H9 (cell line): ENCODE results near the gene TTC39B. TPM values are rescaled to one million over a fixed set of nuclear protein-coding genes. Genes with fewer than 3 reads are reported as not detected.

ENCODE experiments used
- DNase-seq: peaks from one replicate; pipeline ENCODE4 v3.0.0-alpha.2; 2017
- H2AFZ ChIP-seq: one replicate; pipeline ENCODE4 v1.6.1; 2013; ENCODE audit warnings: mild to moderate bottlenecking, low read length, control low read depth, moderate library complexity
- H2AK5ac ChIP-seq: 2 replicates; pipeline ENCODE4 v1.6.1; 2013; ENCODE audit warnings: low read length, control low read depth, mixed read lengths; ENCODE audit not compliant: insufficient read length
- H2BK120ac ChIP-seq: one replicate; pipeline ENCODE4 v1.6.1; 2013; ENCODE audit warnings: low read depth, mild to moderate bottlenecking, low read length, control low read depth, inconsistent platforms; ENCODE audit not compliant: poor library complexity, severe bottlenecking
- H2BK12ac ChIP-seq: 2 replicates; pipeline ENCODE4 v1.6.1; 2013; ENCODE audit warnings: low read length, control low read depth, mixed read lengths, low read depth; ENCODE audit not compliant: insufficient read length
- H2BK15ac ChIP-seq: 2 replicates; pipeline ENCODE4 v1.6.1; 2013; ENCODE audit warnings: low read depth, low read length, control low read depth
- H2BK20ac ChIP-seq: one replicate; pipeline ENCODE4 v1.6.1; 2013; ENCODE audit warnings: low read depth, mild to moderate bottlenecking, low read length, control low read depth, inconsistent platforms; ENCODE audit not compliant: poor library complexity, severe bottlenecking
- H2BK5ac ChIP-seq: 2 replicates; pipeline ENCODE4 v1.6.1; 2013; ENCODE audit warnings: low read length, control low read depth, mixed read lengths; ENCODE audit not compliant: insufficient read length
- H3K14ac ChIP-seq: 2 replicates; pipeline ENCODE4 v1.6.1; 2013; ENCODE audit warnings: low read length, control low read depth; ENCODE audit not compliant: insufficient read depth
- H3K18ac ChIP-seq: 2 replicates; pipeline ENCODE4 v1.6.1; 2013; ENCODE audit warnings: low read depth, mild to moderate bottlenecking, mixed read lengths, low read length, control low read depth; ENCODE audit not compliant: insufficient read length
- H3K23ac ChIP-seq: 2 replicates; pipeline ENCODE4 v1.6.1; 2013; ENCODE audit warnings: low read length, control low read depth, mixed read lengths, low read depth; ENCODE audit not compliant: insufficient read length
- H3K23me2 ChIP-seq: 2 replicates; pipeline ENCODE4 v1.6.1; 2013; ENCODE audit warnings: low read depth, mild to moderate bottlenecking, mixed read lengths, low read length, control low read depth; ENCODE audit not compliant: insufficient read length, poor library complexity, severe bottlenecking
- H3K27ac ChIP-seq: 2 replicates; pipeline ENCODE4 v1.5.1; 2013; ENCODE audit warnings: low read length, control low read depth, mixed read lengths, low read depth; ENCODE audit not compliant: insufficient read length
- H3K27me3 ChIP-seq: 2 replicates; pipeline ENCODE4 v1.6.1; 2013; ENCODE audit warnings: low read length, control low read depth, inconsistent platforms; ENCODE audit not compliant: insufficient read depth
- H3K4ac ChIP-seq: 2 replicates; pipeline ENCODE4 v1.6.1; 2013; ENCODE audit warnings: low read depth, mild to moderate bottlenecking, control low read depth, inconsistent platforms, low read length, moderate library complexity
- H3K4me1 ChIP-seq: 2 replicates; pipeline ENCODE4 v1.6.1; 2013; ENCODE audit warnings: low read length, control low read depth, inconsistent platforms; ENCODE audit not compliant: insufficient read depth
- H3K4me2 ChIP-seq: 2 replicates; pipeline ENCODE4 v1.6.1; 2013; ENCODE audit warnings: low read length, control low read depth, mixed read lengths; ENCODE audit not compliant: insufficient read length, insufficient read depth
- H3K56ac ChIP-seq: 2 replicates; pipeline ENCODE4 v1.6.1; 2013; ENCODE audit warnings: low read depth, mild to moderate bottlenecking, mixed read lengths, low read length, control low read depth; ENCODE audit not compliant: insufficient read length
- H3K79me1 ChIP-seq: 2 replicates; pipeline ENCODE4 v1.6.1; 2013; ENCODE audit warnings: low read depth, mild to moderate bottlenecking, moderate library complexity, low read length, control low read depth, inconsistent platforms; ENCODE audit not compliant: insufficient read depth, poor library complexity, severe bottlenecking
- H3K79me2 ChIP-seq: 2 replicates; pipeline ENCODE4 v1.6.1; 2013; ENCODE audit warnings: low read length, control low read depth, inconsistent platforms; ENCODE audit not compliant: insufficient read depth
- H3K9ac ChIP-seq: 2 replicates; pipeline ENCODE4 v1.6.1; 2013; ENCODE audit warnings: low read length, control low read depth, mixed read lengths; ENCODE audit not compliant: insufficient read length; ENCODE audit errors: extremely low read depth
- H3K9me3 ChIP-seq: one replicate; pipeline ENCODE4 v1.6.1; 2013; ENCODE audit warnings: low read depth, low read length, inconsistent platforms; ENCODE audit not compliant: control insufficient read depth
- H3T11ph ChIP-seq: one replicate; pipeline ENCODE4 v1.6.1; 2013; ENCODE audit warnings: mild to moderate bottlenecking, low read length, control low read depth, inconsistent platforms
- H4K20me1 ChIP-seq: one replicate; pipeline ENCODE4 v1.6.1; 2013; ENCODE audit not compliant: control insufficient read depth, insufficient read length, insufficient read depth
- H4K5ac ChIP-seq: 2 replicates; pipeline ENCODE4 v1.6.1; 2013; ENCODE audit warnings: low read depth, mild to moderate bottlenecking, mixed read lengths, low read length, control low read depth; ENCODE audit not compliant: insufficient read length
- H4K8ac ChIP-seq: replicated peaks from 2 replicates; pipeline ENCODE4 v1.6.1; 2013; ENCODE audit warnings: low read length, control low read depth, mixed read lengths, low read depth; ENCODE audit not compliant: insufficient read length
- H4K91ac ChIP-seq: 2 replicates; pipeline ENCODE4 v1.6.1; 2013; ENCODE audit warnings: low read depth, mild to moderate bottlenecking, moderate library complexity, mixed read lengths, low read length, control low read depth; ENCODE audit not compliant: insufficient read length
- H3K27ac Mint-ChIP-seq, 3 experiments: 2 replicates in 2 of 3; 3 replicates in 1 of 3; pipeline ENCODE4 v1.8.0; 2020 to 2021; ENCODE audit warnings: mixed read lengths in 3 of 3, mild to moderate bottlenecking in 1 of 3, moderate library complexity in 1 of 3
- H3K27me3 Mint-ChIP-seq: 2 replicates; pipeline ENCODE4 v1.8.0; 2021; ENCODE audit warnings: low read depth, mild to moderate bottlenecking, moderate library complexity, mixed read lengths
- H3K36me3 Mint-ChIP-seq, 3 experiments: 2 replicates in 2 of 3; 3 replicates in 1 of 3; pipeline ENCODE4 v1.8.0; 2020 to 2021; ENCODE audit warnings: low read depth in 3 of 3, mixed read lengths in 3 of 3; ENCODE audit not compliant: insufficient read depth in 1 of 3
- H3K4me1 Mint-ChIP-seq, 2 experiments: 2 replicates each; pipeline ENCODE4 v1.8.0; 2020; ENCODE audit warnings: mixed read lengths in 2 of 2
- H3K4me3 Mint-ChIP-seq, 2 experiments: 2 replicates in 1 of 2; 3 replicates in 1 of 2; pipeline ENCODE4 v1.8.0; 2020 to 2021; ENCODE audit warnings: mild to moderate bottlenecking in 2 of 2, mixed read lengths in 2 of 2, moderate library complexity in 1 of 2
- H3K9me3 Mint-ChIP-seq, 2 experiments: 2 replicates in 1 of 2; 3 replicates in 1 of 2; pipeline ENCODE4 v1.8.0; 2020; ENCODE audit warnings: mild to moderate bottlenecking in 2 of 2, mixed read lengths in 2 of 2, moderate library complexity in 1 of 2
- CTCF ChIP-seq: fragments of 200-600 bp; sonication (generic); conservative IDR thresholded peaks from 3 replicates; pipeline ENCODE4 v1.8.0; 2021; ENCODE audit warnings: antibody characterized with exemption, mild to moderate bottlenecking
- WGBS: extraction: QIAGEN DNeasy Blood & Tissue Kit; methylation state at CpG from one replicate; pipeline ENCODE4 v1.1.7; 2013; ENCODE audit warnings: missing lambda C conversion rate, low lambda C conversion rate, mixed read lengths; ENCODE audit not compliant: insufficient read length; ENCODE audit errors: extremely low coverage; 5-methylcytosine and 5-hydroxymethylcytosine counted together
- total RNA-seq: library from RNA; stranded (reverse); gene quantifications from 2 replicates; pipeline ENCODE4 v1.2.1, GENCODE V29; 2021

Gene TTC39B
- total RNA-seq, 1 experiment from 2014 or later = 8.2 TPM

GRCh38 chr9:15155323-15155722, 151.7 kb downstream of the TTC39B start:
- Histone ChIP-seq H3K4ac (no peak overlapping the region), H4K20me1 (no peaks in the 10 kb centered on the region), H3K14ac (no peak overlapping the region), H3T11ph (no peak overlapping the region), H3K79me1 (no peaks in the 10 kb centered on the region), H3K23ac (no peak overlapping the region), H3K23me2 (peaks cover 2% of the 10 kb centered on the region), H2BK12ac (no peak overlapping the region), H3K56ac (no peak overlapping the region), H3K18ac (no peak overlapping the region), H4K5ac (no peak overlapping the region), H2BK5ac (no peak overlapping the region), H4K91ac (no peak overlapping the region), H3K4me1 (no peaks in the 10 kb centered on the region), H3K4me2 (no peak overlapping the region), H2AK5ac (no peak overlapping the region), H2BK120ac (no peak overlapping the region), H3K9ac (no peak overlapping the region), H3K27me3 (no peaks in the 10 kb centered on the region), H2BK15ac (no peak overlapping the region), H3K79me2 (no peaks in the 10 kb centered on the region), H2BK20ac (no peak overlapping the region), H2AFZ (no peak overlapping the region), H3K9me3 (no peaks in the 10 kb centered on the region), H3K27ac (no peak overlapping the region), H4K8ac (no peak overlapping the region)
- Mint-ChIP-seq H3K36me3 (no peaks in the 10 kb centered on the region), H3K4me3 (no peak overlapping the region), H3K27ac (no peak overlapping the region), H3K4me1 (peaks cover 0 to 7% of the 10 kb centered on the region in 2 experiments; a peak in 3 of 4 replicates), H3K9me3 (no peaks in the 10 kb centered on the region), H3K27me3 (no peaks in the 10 kb centered on the region)
- WGBS = no CpG with 5 or more reads among the region's 4 CpGs
- TF ChIP-seq CTCF = no peak
- DNase-seq = no peak
